ENCODE results near the gene ANKRD17. TPM values are rescaled to one million over a fixed set of nuclear protein-coding genes. Genes with fewer than 3 reads are reported as not detected.

ANKRD17 gene
- polyA plus RNA-seq, 1 donor from 2014 or later: 30.4 TPM

GRCh38 chr4:73220815-73221214 is 37.8 kb downstream of the ANKRD17 start:
- Histone ChIP-seq H3F3A (ENCODE audit: insufficient read depth, low read length, poor library complexity, severe bottlenecking) (no peaks in the 10 kb centered on the region), H3K79me2 (replicated peaks; ENCODE audit: insufficient read depth, low read length) (peaks cover 57% of the 10 kb centered on the region), H3K4me2 (ENCODE audit: low read length) (peak overlapping the region; percentile 95)

GRCh38 chr4:73213916-73214653 is 44.5 kb downstream of the ANKRD17 start:
- H3K27me3 ChIP-seq (ENCODE audit: insufficient read depth, low read depth, low read length): no peaks in the 10 kb centered on the region
- H4K20me1 ChIP-seq (ENCODE audit: insufficient read depth): no peaks in the 10 kb centered on the region
- H3K79me2 ChIP-seq (replicated peaks; ENCODE audit: insufficient read depth, low read length): peaks cover 66% of the 10 kb centered on the region
- no peak overlapping the region for H3K4me2 ChIP-seq (ENCODE audit: low read length)
- H3K9me2 ChIP-seq (ENCODE audit: insufficient read depth, low read length): no peaks in the 10 kb centered on the region
- H3K36me3 ChIP-seq (ENCODE audit: insufficient read depth, low read length): no peaks in the 10 kb centered on the region
- H3K9ac ChIP-seq (ENCODE audit: low read length): no peak overlapping the region
- H3F3A ChIP-seq (ENCODE audit: insufficient read depth, low read length, poor library complexity, severe bottlenecking): no peaks in the 10 kb centered on the region
- H2AFZ ChIP-seq (ENCODE audit: low read depth, low read length): no peak overlapping the region
- TF ChIP-seq RAD21 (conservative IDR thresholded peaks at IDR 0.05) (no peak), EZH2 (IDR thresholded peaks at IDR 0.05; ENCODE audit: borderline replicate concordance, insufficient read depth, low read length, poor library complexity, severe bottlenecking) (no peak), MXI1 (conservative IDR thresholded peaks at IDR 0.05; ENCODE audit: poor library complexity, severe bottlenecking) (no peak), REST (IDR thresholded peaks at IDR 0.05; ENCODE audit: borderline replicate concordance) (no peak), TAF1 (IDR thresholded peaks at IDR 0.05; ENCODE audit: low read depth) (no peak), CTCF (IDR thresholded peaks at IDR 0.05; ENCODE audit: poor library complexity, severe bottlenecking) (no peak), SMC3 (conservative IDR thresholded peaks at IDR 0.05; ENCODE audit: poor library complexity) (no peak), POLR2AphosphoS5 (IDR thresholded peaks at IDR 0.05) (no peak)
- H3K9me3 ChIP-seq (ENCODE audit: low read length): no peaks in the 10 kb centered on the region
- no peak overlapping the region for H3K4me3 ChIP-seq (ENCODE audit: low read length)
- H3K27ac ChIP-seq (ENCODE audit: low read length): no peak overlapping the region

More at GRCh38 chr4:73220815-73221214, 37.8 kb downstream of the ANKRD17 start:
- TF ChIP-seq MXI1 (conservative IDR thresholded peaks at IDR 0.05; ENCODE audit: poor library complexity, severe bottlenecking) (no peak), CTCF (IDR thresholded peaks at IDR 0.05; ENCODE audit: poor library complexity, severe bottlenecking) (no peak), SMC3 (conservative IDR thresholded peaks at IDR 0.05; ENCODE audit: poor library complexity) (no peak), EZH2 (IDR thresholded peaks at IDR 0.05; ENCODE audit: borderline replicate concordance, insufficient read depth, low read length, poor library complexity, severe bottlenecking) (no peak), TAF1 (IDR thresholded peaks at IDR 0.05; ENCODE audit: low read depth) (no peak)
- H3K36me3 ChIP-seq (ENCODE audit: insufficient read depth, low read length): no peaks in the 10 kb centered on the region
- no peak overlapping the region for H3K9ac ChIP-seq (ENCODE audit: low read length)
- no peaks in the 10 kb centered on the region for H3K27me3 ChIP-seq (ENCODE audit: insufficient read depth, low read depth, low read length)
- H3K4me3 ChIP-seq (ENCODE audit: low read length): peak overlapping the region; percentile 68
- no peak overlapping the region for H3K27ac ChIP-seq (ENCODE audit: low read length)
- H4K20me1 ChIP-seq (ENCODE audit: insufficient read depth): no peaks in the 10 kb centered on the region
- no peaks in the 10 kb centered on the region for H3K9me2 ChIP-seq (ENCODE audit: insufficient read depth, low read length)
- H2AFZ ChIP-seq (ENCODE audit: low read depth, low read length): no peak overlapping the region
- no peaks in the 10 kb centered on the region for H3K9me3 ChIP-seq (ENCODE audit: low read length)
